ENCODE data around the gene TMEM263. TPM values are rescaled to one million over a fixed set of nuclear protein-coding genes. Genes with fewer than 3 reads are reported as not detected.

TMEM263 gene
- total and polyA plus RNA-seq, 2 donors (not counting 3 experiments of a cell fraction or from before 2014, with no cell fraction given), result 22.5 to 72.5 TPM

DNA sequence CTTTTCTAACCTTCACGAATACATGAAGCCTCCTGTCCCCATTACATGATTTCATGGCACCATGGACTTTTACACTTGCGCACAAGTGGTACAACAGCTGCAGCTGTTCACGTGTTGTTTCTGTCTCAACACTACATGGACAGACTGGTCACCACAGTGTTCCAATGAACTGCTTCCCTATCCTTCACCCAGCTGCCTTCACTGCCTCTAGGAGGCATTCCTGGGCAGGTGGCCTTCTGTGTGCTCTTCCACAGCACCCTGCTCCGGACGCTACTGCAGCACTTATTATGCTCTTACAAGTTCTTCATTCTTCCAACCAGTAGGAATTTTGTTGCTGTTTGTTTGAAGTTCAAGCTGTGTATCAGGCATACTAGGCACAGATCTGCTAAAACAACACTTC is 29.8 kb downstream of the TMEM263 start:
- Histone ChIP-seq H3K4me2 (ENCODE audit: insufficient read depth, low read length) (no peak overlapping the region), H3K4me3 (replicated peaks in 1 of 3; ENCODE audit: insufficient read depth in 1 of 3, low read depth in 1 of 3, low read length in 3 of 3) (no peak overlapping the region), H2AFZ (ENCODE audit: low read depth, low read length) (no peak overlapping the region), H3K9me1 (replicated peaks; ENCODE audit: control insufficient read depth, extremely low read depth, insufficient read depth, low read length) (no peaks in the 10 kb centered on the region), H3K36me3 (ENCODE audit: control insufficient read depth in 2 of 2, extremely low read depth in 1 of 2, insufficient read depth in 2 of 2, low read length in 2 of 2) (peaks cover 0 to 2% of the 10 kb centered on the region in 2 experiments), H3K27ac (ENCODE audit: insufficient read depth, low read depth, low read length) (no peak overlapping the region), H3K27me3 (ENCODE audit: control insufficient read depth in 2 of 2, insufficient read depth in 2 of 2, low read length in 2 of 2) (no peaks in the 10 kb centered on the region), H3K9me3 (replicated peaks; ENCODE audit: control insufficient read depth, insufficient read depth, low read length) (no peaks in the 10 kb centered on the region), H3K4me1 (ENCODE audit: control insufficient read depth, extremely low read depth, insufficient read depth, low read length) (peaks cover 16% of the 10 kb centered on the region), H3K79me2 (ENCODE audit: control insufficient read depth, insufficient read depth, low read length) (no peaks in the 10 kb centered on the region), H4K20me1 (replicated peaks; ENCODE audit: control insufficient read depth, extremely low read depth, insufficient read depth, low read length) (no peaks in the 10 kb centered on the region), H3K9ac (replicated peaks; ENCODE audit: extremely low read depth, insufficient read depth, low read length) (no peak overlapping the region)
- TF ChIP-seq, protein P1, sequence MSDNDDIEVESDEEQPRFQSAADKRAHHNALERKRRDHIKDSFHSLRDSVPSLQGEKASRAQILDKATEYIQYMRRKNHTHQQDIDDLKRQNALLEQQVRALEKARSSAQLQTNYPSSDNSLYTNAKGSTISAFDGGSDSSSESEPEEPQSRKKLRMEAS (IDR thresholded peaks at IDR 0.05; ENCODE audit: insufficient read depth, insufficient read length), result no peak
- TF ChIP-seq CTCF (IDR thresholded peaks at IDR 0.05; ENCODE audit: extremely low read depth in 1 of 2, insufficient read depth in 1 of 2, low read depth in 1 of 2, low read length in 2 of 2) (no peak), FOS (IDR thresholded peaks at IDR 0.05; ENCODE audit: borderline replicate concordance, insufficient read depth, low read length) (no peak), POLR2A (IDR thresholded peaks at IDR 0.05; ENCODE audit: low read depth, low read length) (no peak), POLR2AphosphoS5 (IDR thresholded peaks at IDR 0.05; ENCODE audit: insufficient read depth, low read depth, low read length) (no peak), MYC (IDR thresholded peaks at IDR 0.05; ENCODE audit: low read depth, low read length) (no peak), JUN (IDR thresholded peaks at IDR 0.05; ENCODE audit: borderline replicate concordance, insufficient read depth, insufficient read length, low read depth) (no peak)
- dilution Hi-C loops (cut with MboI; ENCODE audit: extremely low pct_ligation_motif_present, low sequenced_read_pairs) (no loop called here), intact Hi-C loops (cut with micrococcal nuclease) (no loop called here)
- POLR2A ChIA-PET, result no interaction called here
- no TSS peak for BruUV-seq (replicated peaks)
- no peak for DNase-seq (ENCODE audit: low read depth, low spot score)
- CTCF ChIA-PET, result interaction anchor here (2.4 kb wide), 1 partner anchor 106 kb away, joined by 7 read pairs; no protein-coding TSS in a partner anchor
- FAIRE-seq, result no peak
